GM12878 (cell line): ENCODE measurements around the gene KDM4C.

ENCODE experiments used
- BHLHE40 ChIP-seq, 2 experiments: fragments of 450-650 bp in 1 of 2; IDR thresholded peaks; 2 replicates each; pipeline ENCODE4 v1.6.1; 2011 to 2017; ENCODE audit warnings: low read depth in 2 of 2, borderline replicate concordance in 1 of 2, improper control_type of control experiment in 1 of 2, low read length in 1 of 2, mild to moderate bottlenecking in 1 of 2
- CTCF ChIP-seq, 3 experiments: IDR thresholded peaks in 2 of 3; conservative IDR thresholded peaks in 1 of 3; 2 replicates each; pipeline ENCODE4 v1.5.1; 2011; ENCODE audit warnings: low read depth in 3 of 3, low read length in 3 of 3, mild to moderate bottlenecking in 3 of 3, control low read depth in 2 of 3, moderate library complexity in 2 of 3, inconsistent platforms in 1 of 3, mixed read lengths in 1 of 3; ENCODE audit not compliant: control insufficient read depth in 2 of 3, insufficient read depth in 1 of 3; ENCODE audit errors: extremely low read depth in 1 of 3
- EGR1 ChIP-seq, 2 experiments: IDR thresholded peaks; 1 replicate in 1 of 2; 2 replicates in 1 of 2; pipeline ENCODE4 v1.6.1; 2011 to 2012; ENCODE audit warnings: low read depth in 2 of 2, low read length in 2 of 2, borderline replicate concordance in 1 of 2, mild to moderate bottlenecking in 1 of 2, moderate library complexity in 1 of 2
- KAT2A ChIP-seq: conservative IDR thresholded peaks from 2 replicates; pipeline ENCODE4 v1.6.1; 2011; ENCODE audit warnings: low read depth, low read length; ENCODE audit not compliant: control insufficient read depth
- NFYA ChIP-seq: IDR thresholded peaks from 2 replicates; pipeline ENCODE4 v1.6.1; 2011; ENCODE audit warnings: low read depth, mild to moderate bottlenecking, low read length, improper control_type of control experiment, borderline replicate concordance
- NR2F1 ChIP-seq: fragments of 450-650 bp; conservative IDR thresholded peaks from 2 replicates; pipeline ENCODE4 v1.6.1; 2017; ENCODE audit warnings: mild to moderate bottlenecking
- POLR2A ChIP-seq: IDR thresholded peaks from 2 replicates; pipeline ENCODE4 v1.6.1; 2011; ENCODE audit warnings: low read depth, mild to moderate bottlenecking, low read length
- POLR2AphosphoS5 ChIP-seq: IDR thresholded peaks from 2 replicates; pipeline ENCODE4 v1.6.1; 2011; ENCODE audit warnings: mild to moderate bottlenecking, low read length, inconsistent platforms
- SP1 ChIP-seq: IDR thresholded peaks from one replicate; pipeline ENCODE4 v1.6.1; 2011; ENCODE audit warnings: low read depth, low read length

- TF ChIP-seq POLR2AphosphoS5 (no peak), CTCF (IDR thresholded peaks at IDR 0.05 in 2 of 3, conservative IDR thresholded peaks at IDR 0.05 in 1 of 3; ENCODE audit: control insufficient read depth in 2 of 3, extremely low read depth in 1 of 3, insufficient read depth in 1 of 3, low read depth in 3 of 3, low read length in 3 of 3) (no peak), POLR2A (no peak), EGR1 (IDR thresholded peaks at IDR 0.05; ENCODE audit: borderline replicate concordance in 1 of 2, low read depth in 2 of 2, low read length in 2 of 2) (no peak), NFYA (no peak), SP1 (no peak), KAT2A (no peak), NR2F1 (no peak), BHLHE40 (IDR thresholded peaks at IDR 0.05; ENCODE audit: borderline replicate concordance in 1 of 2, low read depth in 2 of 2, low read length in 1 of 2) (no peak)
These were observed 372.6 kb downstream of the KDM4C start for GRCh38 chr9:7130266-7130820.
